22Rv1 (cell line): Measurements from ENCODE around the gene MRPL22.
"Not testable (repeated sequence)": the region's sequence is repeated elsewhere in the genome, so short reads cannot be mapped to it uniquely, and the experiment has no call there.

ENCODE experiments used
- ZFX ChIP-seq: fragments of 450-650 bp; IDR thresholded peaks from 2 replicates; pipeline ENCODE4 v1.6.1; 2017; ENCODE audit warnings: antibody characterized with exemption, borderline replicate concordance
- TF ChIP-seq, protein P1 (sequence below): fragments of 450-650 bp; IDR thresholded peaks from 2 replicates; pipeline ENCODE4 v1.5.1; 2017; ENCODE audit warnings: mild to moderate bottlenecking

DNA sequence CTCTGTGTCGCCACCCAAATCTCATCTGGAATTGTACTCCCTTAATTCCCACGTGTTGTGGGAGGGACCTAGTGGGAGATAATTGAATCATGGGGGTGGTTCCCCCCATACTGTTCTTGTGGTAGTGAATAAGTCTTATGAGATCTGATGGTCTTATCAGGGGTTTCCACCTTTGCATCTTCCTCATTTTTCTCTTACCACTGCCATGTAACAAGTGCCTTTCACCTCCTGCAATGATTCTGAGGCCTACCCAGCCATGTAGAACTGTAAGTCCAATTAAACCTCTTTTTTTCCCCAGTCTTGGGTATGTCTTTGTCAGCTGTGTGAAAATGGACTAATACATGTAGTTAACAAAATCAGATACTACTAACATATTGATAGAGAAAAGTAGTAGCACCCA lies 37.4 kb downstream of the MRPL22 start:
- TF ChIP-seq, protein P1, sequence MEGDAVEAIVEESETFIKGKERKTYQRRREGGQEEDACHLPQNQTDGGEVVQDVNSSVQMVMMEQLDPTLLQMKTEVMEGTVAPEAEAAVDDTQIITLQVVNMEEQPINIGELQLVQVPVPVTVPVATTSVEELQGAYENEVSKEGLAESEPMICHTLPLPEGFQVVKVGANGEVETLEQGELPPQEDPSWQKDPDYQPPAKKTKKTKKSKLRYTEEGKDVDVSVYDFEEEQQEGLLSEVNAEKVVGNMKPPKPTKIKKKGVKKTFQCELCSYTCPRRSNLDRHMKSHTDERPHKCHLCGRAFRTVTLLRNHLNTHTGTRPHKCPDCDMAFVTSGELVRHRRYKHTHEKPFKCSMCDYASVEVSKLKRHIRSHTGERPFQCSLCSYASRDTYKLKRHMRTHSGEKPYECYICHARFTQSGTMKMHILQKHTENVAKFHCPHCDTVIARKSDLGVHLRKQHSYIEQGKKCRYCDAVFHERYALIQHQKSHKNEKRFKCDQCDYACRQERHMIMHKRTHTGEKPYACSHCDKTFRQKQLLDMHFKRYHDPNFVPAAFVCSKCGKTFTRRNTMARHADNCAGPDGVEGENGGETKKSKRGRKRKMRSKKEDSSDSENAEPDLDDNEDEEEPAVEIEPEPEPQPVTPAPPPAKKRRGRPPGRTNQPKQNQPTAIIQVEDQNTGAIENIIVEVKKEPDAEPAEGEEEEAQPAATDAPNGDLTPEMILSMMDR: not testable (repeated sequence)
- not testable (repeated sequence) for TF ChIP-seq ZFX
